ENCODE measurements around the gene SLC25A13.

SLC25A13 gene

GRCh38 chr7:96120445-96121225 is 201.3 kb downstream of the SLC25A13 start:
- TF ChIP-seq, protein P1, sequence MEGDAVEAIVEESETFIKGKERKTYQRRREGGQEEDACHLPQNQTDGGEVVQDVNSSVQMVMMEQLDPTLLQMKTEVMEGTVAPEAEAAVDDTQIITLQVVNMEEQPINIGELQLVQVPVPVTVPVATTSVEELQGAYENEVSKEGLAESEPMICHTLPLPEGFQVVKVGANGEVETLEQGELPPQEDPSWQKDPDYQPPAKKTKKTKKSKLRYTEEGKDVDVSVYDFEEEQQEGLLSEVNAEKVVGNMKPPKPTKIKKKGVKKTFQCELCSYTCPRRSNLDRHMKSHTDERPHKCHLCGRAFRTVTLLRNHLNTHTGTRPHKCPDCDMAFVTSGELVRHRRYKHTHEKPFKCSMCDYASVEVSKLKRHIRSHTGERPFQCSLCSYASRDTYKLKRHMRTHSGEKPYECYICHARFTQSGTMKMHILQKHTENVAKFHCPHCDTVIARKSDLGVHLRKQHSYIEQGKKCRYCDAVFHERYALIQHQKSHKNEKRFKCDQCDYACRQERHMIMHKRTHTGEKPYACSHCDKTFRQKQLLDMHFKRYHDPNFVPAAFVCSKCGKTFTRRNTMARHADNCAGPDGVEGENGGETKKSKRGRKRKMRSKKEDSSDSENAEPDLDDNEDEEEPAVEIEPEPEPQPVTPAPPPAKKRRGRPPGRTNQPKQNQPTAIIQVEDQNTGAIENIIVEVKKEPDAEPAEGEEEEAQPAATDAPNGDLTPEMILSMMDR (IDR thresholded peaks at IDR 0.05; ENCODE audit: control insufficient read depth, insufficient read depth, low read depth, low read length, missing control alignments): no peak
- no peak overlapping the region for H3K4me3 ChIP-seq (ENCODE audit: control insufficient read depth, low read depth, low read length)
- no peak for DNase-seq (ENCODE audit: low read depth)

DNA sequence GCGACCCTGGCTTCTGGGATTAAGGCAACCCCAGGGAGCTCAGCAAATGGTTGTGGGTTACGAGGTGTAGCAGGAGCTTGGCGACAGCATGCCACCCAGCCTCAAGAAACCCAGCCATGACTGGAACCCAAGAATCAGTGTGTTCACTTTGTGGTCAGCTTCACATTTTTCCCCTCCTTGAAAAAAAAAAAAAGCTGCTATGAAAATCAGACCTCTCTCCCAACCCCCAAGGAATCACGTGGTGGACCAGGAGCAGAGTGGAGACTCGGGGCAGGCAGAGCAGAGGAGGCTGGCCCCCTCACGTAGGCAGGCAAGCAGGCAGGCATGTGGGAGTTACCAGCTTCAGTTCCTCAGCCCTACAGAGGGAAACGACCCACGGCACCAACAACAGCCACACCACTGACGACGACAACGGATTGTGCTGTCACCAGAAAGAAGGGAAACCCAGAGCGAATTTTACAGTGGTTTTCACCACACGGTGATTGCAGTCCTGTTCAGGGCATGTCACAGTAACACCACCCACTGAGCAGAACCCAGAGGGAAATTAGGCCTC is 203.4 kb downstream of the SLC25A13 start:
- no peak for DNase-seq (ENCODE audit: low read depth)
- TF ChIP-seq, protein P1 (IDR thresholded peaks at IDR 0.05; ENCODE audit: control insufficient read depth, insufficient read depth, low read depth, low read length, missing control alignments): no peak
- H3K4me3 ChIP-seq (ENCODE audit: control insufficient read depth, low read depth, low read length): no peak overlapping the region

- H3K4me3 ChIP-seq (ENCODE audit: control insufficient read depth, low read depth, low read length): no peak overlapping the region
- no peak for DNase-seq (ENCODE audit: low read depth)
- TF ChIP-seq, protein P1 (IDR thresholded peaks at IDR 0.05; ENCODE audit: control insufficient read depth, insufficient read depth, low read depth, low read length, missing control alignments): no peak
These were observed 205.7 kb downstream of the SLC25A13 start for GRCh38 chr7:96116173-96116572.

GRCh38 chr7:96114190-96114589 is 207.7 kb downstream of the SLC25A13 start:
- H3K4me3 ChIP-seq (ENCODE audit: control insufficient read depth, low read depth, low read length): no peak overlapping the region
- DNase-seq (ENCODE audit: low read depth): no peak
- TF ChIP-seq, protein P1 (IDR thresholded peaks at IDR 0.05; ENCODE audit: control insufficient read depth, insufficient read depth, low read depth, low read length, missing control alignments): no peak

DNA sequence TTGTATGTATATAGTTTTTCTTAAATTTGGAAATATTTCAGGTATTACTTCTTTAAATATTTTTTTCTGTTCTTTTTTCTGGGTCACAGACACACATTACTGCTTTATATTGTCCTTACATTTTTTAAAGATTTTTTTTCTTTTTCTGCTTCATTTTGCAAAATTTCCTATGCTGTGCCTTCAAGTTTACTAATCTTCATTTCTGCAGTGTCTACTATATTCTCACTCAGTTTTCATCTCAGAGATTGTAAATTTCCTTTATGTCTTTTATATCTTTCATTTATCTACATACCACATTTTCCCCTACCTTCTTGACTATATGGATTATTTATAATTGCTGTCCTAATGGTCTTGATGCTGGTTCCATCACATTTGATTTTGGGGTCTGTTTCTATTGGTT is 210.5 kb downstream of the SLC25A13 start:
- no peak overlapping the region for H3K4me3 ChIP-seq (ENCODE audit: control insufficient read depth, low read depth, low read length)
- TF ChIP-seq, protein P1 (IDR thresholded peaks at IDR 0.05; ENCODE audit: control insufficient read depth, insufficient read depth, low read depth, low read length, missing control alignments): no peak
- DNase-seq (ENCODE audit: low read depth): no peak

DNA sequence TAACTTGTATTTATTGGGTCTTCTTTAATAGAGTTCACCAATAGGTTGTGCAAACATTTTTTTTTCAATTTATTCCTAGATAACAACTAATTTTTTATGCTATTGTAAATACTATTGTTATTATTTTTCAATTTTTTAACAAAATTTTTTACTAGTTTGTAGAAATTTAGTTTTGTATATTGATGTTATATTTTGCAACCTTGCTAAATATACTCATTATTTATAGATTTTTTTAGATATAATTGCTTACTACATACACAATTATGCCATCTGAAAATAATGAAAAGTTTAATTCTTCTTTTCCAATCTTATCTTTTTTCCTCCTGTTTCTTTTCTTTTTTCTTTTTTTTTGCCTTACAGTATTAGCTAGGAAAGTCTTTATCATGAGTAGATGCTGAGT is 216.9 kb downstream of the SLC25A13 start:
- TF ChIP-seq, protein P1 (IDR thresholded peaks at IDR 0.05; ENCODE audit: control insufficient read depth, insufficient read depth, low read depth, low read length, missing control alignments): no peak
- no peak overlapping the region for H3K4me3 ChIP-seq (ENCODE audit: control insufficient read depth, low read depth, low read length)
- no peak for DNase-seq (ENCODE audit: low read depth)
